ENCODE data around the gene ANK3. TPM values are rescaled to one million over a fixed set of nuclear protein-coding genes. Genes with fewer than 3 reads are reported as not detected.
A peak's percentile ranks its signal among the peaks of the same experiment; 100 is the strongest.

Gene ANK3
- total RNA-seq, 2 donors from 2014 or later = 56.2 to 78.2 TPM

DNA sequence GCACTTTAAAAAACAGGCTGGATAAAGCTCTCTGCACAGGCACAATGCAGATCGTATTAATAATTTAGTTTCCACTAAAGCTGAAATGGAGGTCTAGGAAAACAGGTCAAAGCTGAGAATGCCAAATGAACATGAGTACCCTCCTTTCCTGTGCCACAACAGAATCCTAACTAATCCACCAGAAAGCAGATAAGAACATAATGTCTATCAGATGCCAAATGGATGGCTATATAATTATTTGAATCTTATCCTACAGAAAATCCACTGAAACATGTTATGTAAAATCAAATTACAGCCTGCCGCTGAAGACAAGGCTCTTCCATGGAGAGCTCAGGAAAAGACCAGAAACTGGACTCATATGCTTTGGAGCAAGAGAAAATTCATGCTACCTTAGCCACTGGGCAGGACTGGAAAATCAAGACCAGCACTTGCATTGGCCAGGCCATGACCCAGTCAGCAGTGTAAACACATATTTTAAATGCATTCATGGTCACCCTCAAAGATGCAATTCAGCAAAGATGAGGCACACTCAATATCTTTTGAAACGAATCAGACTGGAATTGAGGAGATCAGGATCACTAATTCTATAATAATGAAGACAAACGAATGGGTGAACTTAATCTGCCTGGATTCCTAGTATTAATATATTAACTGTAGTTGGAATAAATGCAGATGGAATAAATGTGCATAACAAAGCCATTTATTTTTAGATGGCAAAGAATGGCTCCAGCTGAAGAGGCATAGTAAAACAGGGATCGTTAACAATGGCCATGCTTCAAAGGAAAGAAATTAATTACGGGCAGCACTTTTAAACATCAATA, 13.2 kb downstream of the ANK3 start:
- no peak for ATAC-seq (replicated peaks)
- Mint-ChIP-seq H3K9me3 (no peaks in the 10 kb centered on the region), H3K27ac (no peak overlapping the region), H3K36me3 (ENCODE audit: low read depth) (no peaks in the 10 kb centered on the region), H3K27me3 (no peaks in the 10 kb centered on the region), H3K4me1 (peaks cover 7% of the 10 kb centered on the region), H3K4me3 (no peak overlapping the region)

DNA sequence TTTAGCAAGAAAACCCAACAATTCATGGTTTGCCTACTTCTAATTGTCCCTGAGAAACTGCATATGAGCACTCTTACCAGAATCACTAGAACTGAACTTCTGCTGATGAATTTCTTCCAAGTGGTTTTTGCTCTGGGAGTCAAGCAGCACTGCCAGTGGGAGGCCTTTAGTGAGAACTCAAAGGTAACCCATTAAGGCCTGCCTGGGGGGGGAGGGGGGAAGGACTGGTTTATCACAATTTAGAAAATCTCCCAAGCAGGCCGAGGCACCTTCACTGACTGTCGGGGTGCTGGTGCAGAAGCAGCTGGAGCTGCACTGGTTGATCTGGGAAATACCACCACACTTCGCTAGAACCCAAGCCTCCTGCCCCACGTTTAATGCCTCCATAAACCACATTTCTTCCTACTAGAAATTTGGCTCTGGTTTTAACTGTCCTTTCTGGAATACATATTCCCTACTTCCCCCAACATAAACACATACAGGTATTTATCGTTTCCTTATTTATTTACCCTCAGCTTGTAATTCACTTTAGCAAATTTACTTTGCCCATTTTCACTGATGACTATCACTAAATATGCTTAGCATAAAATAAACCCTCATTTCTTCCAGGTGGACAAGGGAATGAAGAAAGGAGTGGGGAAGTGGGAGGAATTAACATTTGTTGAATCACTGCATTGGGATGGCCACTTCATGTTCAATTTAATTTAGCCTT, 14.2 kb downstream of the ANK3 start:
- no peaks in the 10 kb centered on the region for H3K36me3 Mint-ChIP-seq (ENCODE audit: low read depth)
- no peaks in the 10 kb centered on the region for H3K27me3 Mint-ChIP-seq
- ATAC-seq (replicated peaks) = no peak
- peaks cover 12% of the 10 kb centered on the region for H3K4me1 Mint-ChIP-seq
- H3K9me3 Mint-ChIP-seq = no peaks in the 10 kb centered on the region
- no peak overlapping the region for H3K4me3 Mint-ChIP-seq
- H3K27ac Mint-ChIP-seq = no peak overlapping the region

- Mint-ChIP-seq H3K36me3 (ENCODE audit: low read depth) (no peaks in the 10 kb centered on the region), H3K27ac (no peak overlapping the region), H3K9me3 (no peaks in the 10 kb centered on the region), H3K27me3 (no peaks in the 10 kb centered on the region), H3K4me3 (no peak overlapping the region), H3K4me1 (peaks cover 12% of the 10 kb centered on the region)
- no peak for ATAC-seq (replicated peaks)
Observed at GRCh38 chr10:60374836-60375235, 14.8 kb downstream of the ANK3 start.

DNA sequence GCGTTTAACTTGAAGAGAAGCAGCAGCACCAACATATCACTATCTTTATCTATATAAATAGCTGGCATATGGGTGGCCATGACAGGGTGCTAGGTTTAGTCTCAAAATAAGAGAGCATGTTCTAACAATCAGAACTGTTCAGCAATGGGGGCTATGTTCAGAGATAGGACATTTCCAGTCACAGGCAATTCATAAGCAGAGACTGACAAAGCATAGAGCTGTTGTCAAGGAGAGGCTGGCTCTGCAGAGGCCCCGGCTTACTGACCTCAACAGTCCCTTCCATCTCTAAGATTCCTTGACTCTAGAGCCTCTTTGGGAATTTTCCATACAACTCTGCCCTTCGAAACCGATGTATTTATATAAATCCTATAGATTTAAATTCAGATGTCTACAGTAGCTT, 17.2 kb downstream of the ANK3 start:
- peaks cover 12% of the 10 kb centered on the region for H3K4me1 Mint-ChIP-seq
- no peak overlapping the region for H3K27ac Mint-ChIP-seq
- no peak for ATAC-seq (replicated peaks)
- no peaks in the 10 kb centered on the region for H3K36me3 Mint-ChIP-seq (ENCODE audit: low read depth)
- no peak overlapping the region for H3K4me3 Mint-ChIP-seq
- H3K9me3 Mint-ChIP-seq = no peaks in the 10 kb centered on the region
- H3K27me3 Mint-ChIP-seq = no peaks in the 10 kb centered on the region

- no peak for ATAC-seq (replicated peaks)
- H3K27ac Mint-ChIP-seq = no peak overlapping the region
- H3K4me3 Mint-ChIP-seq = no peak overlapping the region
- no peaks in the 10 kb centered on the region for H3K9me3 Mint-ChIP-seq
- H3K36me3 Mint-ChIP-seq (ENCODE audit: low read depth) = no peaks in the 10 kb centered on the region
- peaks cover 12% of the 10 kb centered on the region for H3K4me1 Mint-ChIP-seq
- no peaks in the 10 kb centered on the region for H3K27me3 Mint-ChIP-seq
Observed at GRCh38 chr10:60369547-60369930, 20.1 kb downstream of the ANK3 start.

DNA sequence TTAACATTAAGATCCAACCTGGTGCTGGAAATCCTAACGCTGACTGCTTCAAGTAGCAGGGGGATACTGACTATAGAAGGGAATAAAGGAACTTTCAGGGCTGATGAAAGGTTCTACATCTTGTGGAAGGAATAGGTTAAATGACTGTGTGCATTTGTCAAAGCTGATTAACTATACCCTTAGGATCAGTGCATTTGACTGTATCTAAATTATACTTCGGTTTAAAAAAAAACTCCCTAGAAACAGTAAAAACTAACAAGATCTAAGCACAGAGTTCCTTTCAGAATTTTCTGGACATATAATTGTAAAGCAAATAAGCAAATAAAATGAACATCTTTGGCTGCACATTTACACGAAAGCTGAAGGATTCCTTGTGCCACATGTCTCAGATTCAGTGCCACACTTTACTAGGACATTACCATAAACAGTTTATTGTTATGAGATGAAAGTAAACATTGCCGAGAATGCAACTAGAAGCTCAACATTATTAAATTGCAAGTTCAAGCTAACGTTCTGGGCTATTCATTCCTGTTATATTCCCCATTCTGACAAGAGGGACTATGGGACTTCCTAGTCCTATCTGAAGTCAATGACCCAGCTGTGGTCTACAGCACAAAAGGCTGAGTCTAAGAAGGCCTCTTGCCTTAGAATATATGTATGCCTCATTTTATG, 20.7 kb downstream of the ANK3 start:
- H3K4me3 Mint-ChIP-seq = no peak overlapping the region

DNA sequence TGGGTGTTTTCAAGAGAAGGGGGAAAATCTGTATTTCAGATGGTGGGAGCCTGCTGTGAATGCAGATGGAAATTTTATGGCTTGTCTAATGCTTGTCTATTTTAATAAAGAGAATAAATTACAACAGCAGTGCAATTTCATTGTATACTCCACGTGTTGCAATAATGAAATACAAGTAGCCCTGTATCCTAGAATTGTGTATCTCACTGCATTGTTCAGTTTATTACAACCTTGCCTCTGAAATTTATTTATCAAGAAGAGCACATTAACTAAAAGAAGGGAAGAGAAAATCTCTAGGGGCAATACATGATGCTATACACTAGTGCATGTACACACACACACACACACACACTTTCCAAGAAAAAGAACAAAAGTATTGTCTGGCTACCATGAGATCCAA, 21.8 kb downstream of the ANK3 start:
- ATAC-seq (replicated peaks) = no peak
- H3K27ac Mint-ChIP-seq = no peak overlapping the region
- H3K27me3 Mint-ChIP-seq = no peaks in the 10 kb centered on the region
- H3K4me1 Mint-ChIP-seq = peaks cover 5% of the 10 kb centered on the region
- no peak overlapping the region for H3K4me3 Mint-ChIP-seq
- no peaks in the 10 kb centered on the region for H3K9me3 Mint-ChIP-seq
- H3K36me3 Mint-ChIP-seq (ENCODE audit: low read depth) = no peaks in the 10 kb centered on the region

More for the DNA sequence above, 20.7 kb downstream of the ANK3 start:
- Mint-ChIP-seq H3K9me3 (no peaks in the 10 kb centered on the region), H3K36me3 (ENCODE audit: low read depth) (no peaks in the 10 kb centered on the region), H3K4me1 (peaks cover 12% of the 10 kb centered on the region), H3K27ac (no peak overlapping the region), H3K27me3 (no peaks in the 10 kb centered on the region)
- no peak for ATAC-seq (replicated peaks)

DNA sequence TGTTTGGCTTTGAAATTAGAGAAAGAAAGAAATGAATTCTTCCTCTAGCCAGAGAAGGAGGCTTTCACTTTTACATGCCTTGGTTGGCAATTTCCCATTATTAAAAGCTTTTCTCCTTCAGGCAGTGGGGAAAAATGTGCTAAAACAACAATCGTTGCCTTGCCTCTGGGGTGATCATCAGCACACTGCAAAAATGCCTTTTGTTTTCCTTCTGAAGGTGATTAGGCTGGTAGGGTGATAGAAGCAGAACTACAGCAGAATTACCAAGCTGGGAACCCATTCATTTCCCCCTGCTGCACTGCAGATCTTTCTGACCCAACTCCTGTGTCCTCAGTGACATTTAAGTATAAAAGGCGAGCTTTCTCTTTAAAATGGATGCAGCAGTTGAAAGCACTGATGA, 22.2 kb downstream of the ANK3 start:
- no peaks in the 10 kb centered on the region for H3K9me3 Mint-ChIP-seq
- no peaks in the 10 kb centered on the region for H3K27me3 Mint-ChIP-seq
- H3K4me1 Mint-ChIP-seq = peaks cover 5% of the 10 kb centered on the region
- no peak overlapping the region for H3K4me3 Mint-ChIP-seq
- ATAC-seq (replicated peaks) = no peak
- H3K36me3 Mint-ChIP-seq (ENCODE audit: low read depth) = no peaks in the 10 kb centered on the region
- no peak overlapping the region for H3K27ac Mint-ChIP-seq

DNA sequence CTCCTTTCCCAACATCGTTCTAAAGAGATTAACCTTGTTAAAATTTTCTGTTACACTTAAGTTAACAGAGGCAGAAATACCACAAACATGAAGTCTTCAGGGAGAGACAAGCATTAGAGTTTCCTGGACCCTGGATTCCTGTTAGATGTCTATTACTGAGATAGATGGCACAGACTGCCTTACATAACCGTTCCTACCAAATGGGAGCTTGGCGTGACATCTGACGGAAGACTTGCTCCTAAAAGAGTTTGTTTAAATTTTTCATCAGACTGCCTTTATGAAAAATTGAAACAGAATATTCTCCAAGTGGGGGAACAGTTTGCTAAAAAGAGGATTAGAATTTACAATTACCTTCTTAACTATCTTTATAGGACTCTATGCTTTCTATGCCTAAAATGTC, 22.7 kb downstream of the ANK3 start:
- Mint-ChIP-seq H3K27me3 (no peaks in the 10 kb centered on the region), H3K27ac (no peak overlapping the region), H3K4me3 (no peak overlapping the region), H3K4me1 (peaks cover 5% of the 10 kb centered on the region), H3K36me3 (ENCODE audit: low read depth) (no peaks in the 10 kb centered on the region), H3K9me3 (no peaks in the 10 kb centered on the region)
- no peak for ATAC-seq (replicated peaks)

DNA sequence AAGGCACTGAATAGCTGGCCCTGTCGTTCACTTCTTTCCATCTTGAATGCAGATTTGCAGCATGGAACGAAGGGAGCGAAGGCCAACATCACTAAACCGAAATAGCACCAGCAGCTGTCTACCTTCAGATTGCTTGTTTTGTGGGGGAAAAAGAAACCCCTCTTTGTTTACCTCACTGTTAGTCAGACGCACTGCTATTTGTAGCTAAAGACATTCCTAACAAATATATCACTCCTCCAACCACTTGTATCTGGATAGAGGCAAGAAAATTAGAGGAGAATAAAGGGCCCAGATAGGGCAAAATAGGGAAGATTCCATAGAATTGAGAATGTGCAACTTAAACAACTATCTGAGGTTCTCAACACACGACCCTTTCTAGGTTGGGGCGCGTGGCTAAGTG, 26.5 kb downstream of the ANK3 start:
- Mint-ChIP-seq H3K27ac (no peak overlapping the region), H3K9me3 (no peaks in the 10 kb centered on the region), H3K36me3 (ENCODE audit: low read depth) (no peaks in the 10 kb centered on the region), H3K4me1 (no peaks in the 10 kb centered on the region), H3K27me3 (no peaks in the 10 kb centered on the region), H3K4me3 (no peak overlapping the region)
- no peak for ATAC-seq (replicated peaks)

GRCh38 chr10:60362461-60362860, 27.2 kb downstream of the ANK3 start:
- Mint-ChIP-seq H3K9me3 (no peaks in the 10 kb centered on the region), H3K4me1 (no peaks in the 10 kb centered on the region), H3K4me3 (no peak overlapping the region), H3K27ac (no peak overlapping the region), H3K36me3 (ENCODE audit: low read depth) (no peaks in the 10 kb centered on the region), H3K27me3 (no peaks in the 10 kb centered on the region)
- no peak for ATAC-seq (replicated peaks)

- Mint-ChIP-seq H3K27me3 (no peaks in the 10 kb centered on the region), H3K9me3 (no peaks in the 10 kb centered on the region), H3K27ac (no peak overlapping the region), H3K4me3 (no peak overlapping the region), H3K36me3 (ENCODE audit: low read depth) (no peaks in the 10 kb centered on the region), H3K4me1 (no peaks in the 10 kb centered on the region)
- no peak for ATAC-seq (replicated peaks)
Observed at GRCh38 chr10:60359066-60359465, 30.6 kb downstream of the ANK3 start.

- no peaks in the 10 kb centered on the region for H3K27me3 Mint-ChIP-seq
- H3K4me3 Mint-ChIP-seq = no peak overlapping the region
- no peaks in the 10 kb centered on the region for H3K4me1 Mint-ChIP-seq
- no peaks in the 10 kb centered on the region for H3K9me3 Mint-ChIP-seq
- peak; percentile 94 for ATAC-seq (replicated peaks)
- no peak overlapping the region for H3K27ac Mint-ChIP-seq
- no peaks in the 10 kb centered on the region for H3K36me3 Mint-ChIP-seq (ENCODE audit: low read depth)
Observed at GRCh38 chr10:60358282-60358681, 31.4 kb downstream of the ANK3 start.

- Mint-ChIP-seq H3K27me3 (no peaks in the 10 kb centered on the region), H3K4me1 (no peaks in the 10 kb centered on the region), H3K9me3 (no peaks in the 10 kb centered on the region), H3K4me3 (no peak overlapping the region), H3K27ac (peak overlapping the region; percentile 63), H3K36me3 (ENCODE audit: low read depth) (no peaks in the 10 kb centered on the region)
- no peak for ATAC-seq (replicated peaks)
Observed at GRCh38 chr10:60353519-60354258, 36.0 kb downstream of the ANK3 start.
